Endothelial cell of umbilical vein (primary cell): Measurements from ENCODE around the gene LSMEM2.
A peak's percentile ranks its signal among the peaks of the same experiment; 100 is the strongest.

Source experiments
- CTCF ChIP-seq, 2 donors: IDR thresholded peaks; 1 replicate in 1 of 2; 2 replicates in 1 of 2; pipeline ENCODE4 v1.5.1; 2011; ENCODE audit warnings: low read length in 2 of 2, mild to moderate bottlenecking in 2 of 2, moderate library complexity in 2 of 2, control low read depth in 1 of 2, inconsistent platforms in 1 of 2, low read depth in 1 of 2; ENCODE audit not compliant: insufficient read depth in 1 of 2; ENCODE audit errors: extremely low read depth in 1 of 2
- JUN ChIP-seq: IDR thresholded peaks from 2 replicates; pipeline ENCODE4 v1.6.1; 2011; ENCODE audit warnings: borderline replicate concordance, low read depth; ENCODE audit not compliant: insufficient read length, insufficient read depth
- POLR2A ChIP-seq: IDR thresholded peaks from 2 replicates; pipeline ENCODE4 v1.6.1; 2012; ENCODE audit warnings: low read depth, mild to moderate bottlenecking, control low read depth, low read length
- POLR2AphosphoS5 ChIP-seq: IDR thresholded peaks from 2 replicates; pipeline ENCODE4 v1.6.1; 2012; ENCODE audit warnings: low read depth, mild to moderate bottlenecking, control low read depth, low read length, moderate library complexity; ENCODE audit not compliant: insufficient read depth

GRCh38 chr3:50238549-50239026 lies 40.3 kb upstream of the LSMEM2 start:
- TF ChIP-seq POLR2AphosphoS5 (no peak), JUN (no peak), CTCF (IDR thresholded peaks at IDR 0.05; ENCODE audit: extremely low read depth in 1 of 2, insufficient read depth in 1 of 2, low read depth in 1 of 2, low read length in 2 of 2) (peak in 1 of 2 donors; percentile 6), POLR2A (no peak)
